ENCODE data around the gene ACTN2. TPM values are rescaled to one million over a fixed set of nuclear protein-coding genes. Genes with fewer than 3 reads are reported as not detected.

ACTN2 gene
- 0.65 TPM in 1 of 2 replicates, not detected in the other for total RNA-seq

DNA sequence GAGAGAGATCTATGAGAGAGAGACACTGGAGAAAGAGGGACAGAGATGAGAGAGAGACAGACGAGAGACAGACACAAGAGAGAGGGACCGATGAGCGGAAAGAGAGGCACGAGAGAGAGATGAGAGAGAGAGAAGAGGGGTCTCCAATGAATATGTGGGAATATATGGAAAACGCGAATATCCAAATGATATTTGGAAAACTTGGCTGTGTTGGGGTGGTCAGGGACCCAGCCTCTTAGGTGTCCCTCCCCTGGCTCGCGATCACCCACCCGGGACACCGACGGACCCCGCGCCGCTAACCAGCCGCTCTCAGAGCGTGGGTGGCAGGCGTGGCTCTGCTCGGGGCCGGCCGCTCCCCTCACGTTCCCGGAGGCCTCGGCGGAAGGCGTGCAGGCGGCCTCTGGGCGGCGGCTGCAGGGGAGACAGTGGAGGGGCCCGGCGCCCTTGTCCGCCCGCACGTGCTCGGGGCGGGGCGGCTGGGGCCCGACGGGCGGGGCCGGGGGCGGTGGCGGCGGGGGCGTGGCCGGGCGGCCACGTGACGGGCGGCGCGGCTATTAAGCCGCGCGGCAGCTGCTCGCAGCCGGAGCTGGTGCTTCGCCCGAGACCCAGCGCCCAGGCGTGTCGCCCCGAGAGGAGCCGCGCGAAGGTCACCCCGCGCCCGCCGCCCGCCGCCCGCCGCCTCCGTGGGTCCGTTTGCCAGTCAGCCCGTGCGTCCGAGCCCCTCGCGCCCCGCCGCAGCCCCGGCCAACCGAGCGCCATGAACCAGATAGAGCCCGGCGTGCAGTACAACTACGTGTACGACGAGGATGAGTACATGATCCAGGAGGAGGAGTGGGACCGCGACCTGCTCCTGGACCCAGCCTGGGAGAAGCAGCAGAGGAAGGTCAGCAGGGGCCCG is at the start of gene ACTN2:
ACTN2 (plus strand) TSS at position 583 of the 898 bp plus-strand sequence; CDS start at position 758, 175 bp downstream.

GRCh38 chr1:236795035-236795756 is 108.9 kb downstream of the ACTN2 start, which contains the start of gene MTR:
Gene MTR, plus strand, starts transcription at chr1:236795292. Its CDS starts 412 bp downstream, at chr1:236795704.

Other genes starting within 250 kb of the ACTN2 start
- 64.0 and 70.1 TPM in 2 replicates for gene LGALS8, start 162.5 kb upstream of the ACTN2 start, total RNA-seq
- gene HEATR1, start 82.0 kb upstream of the ACTN2 start, total RNA-seq = 35.6 and 52.6 TPM in 2 replicates
- gene MTR, start 108.8 kb downstream of the ACTN2 start, total RNA-seq = 38.7 and 39.4 TPM in 2 replicates

Measured in hair follicle dermal papilla cell (primary cell).